HepG2 (cell line): ENCODE data around the gene PTH1R. TPM values are rescaled to one million over a fixed set of nuclear protein-coding genes. Genes with fewer than 3 reads are reported as not detected.

Experiments used
- ARID5B ChIP-seq: IDR thresholded peaks from 2 replicates; pipeline ENCODE4 v1.4.0; 2020; ENCODE audit warnings: mild to moderate bottlenecking, missing genetic modification reagents
- BCL3 ChIP-seq: sonication (generic); formaldehyde crosslinking; IDR thresholded peaks from 2 replicates; pipeline ENCODE4 v1.5.1; 2020; ENCODE audit warnings: mild to moderate bottlenecking, missing genetic modification reagents, moderate library complexity
- DZIP1 ChIP-seq: sonication (generic); formaldehyde crosslinking; IDR thresholded peaks from 2 replicates; pipeline ENCODE4 v1.5.0; 2020; ENCODE audit warnings: mild to moderate bottlenecking, missing genetic modification reagents
- FOXA3 ChIP-seq: IDR thresholded peaks from 2 replicates; pipeline ENCODE4 v1.6.1; 2016; ENCODE audit warnings: missing genetic modification reagents, missing compliant biosample characterization
- FOXO1 ChIP-seq: sonication (generic); formaldehyde crosslinking; IDR thresholded peaks from 2 replicates; pipeline ENCODE4 v1.4.0; 2020; ENCODE audit warnings: missing genetic modification reagents
- HDAC1 ChIP-seq: sonication (generic); formaldehyde crosslinking; IDR thresholded peaks from 2 replicates; pipeline ENCODE4 v1.5.1; 2020; ENCODE audit warnings: mild to moderate bottlenecking, missing genetic modification reagents
- MTF1 ChIP-seq: sonication (generic); formaldehyde crosslinking; IDR thresholded peaks from 2 replicates; pipeline ENCODE4 v1.5.0; 2020; ENCODE audit warnings: missing genetic modification reagents
- NR2F6 ChIP-seq, 2 experiments: IDR thresholded peaks; 2 replicates each; pipeline ENCODE4 v1.6.1; 2016; ENCODE audit warnings: antibody characterized with exemption in 1 of 2, mild to moderate bottlenecking in 1 of 2
- TGIF2 ChIP-seq: IDR thresholded peaks from 2 replicates; pipeline ENCODE4 v1.6.1; 2016; ENCODE audit warnings: control low read depth, missing compliant biosample characterization
- ZBTB46 ChIP-seq: sonication (generic); formaldehyde crosslinking; IDR thresholded peaks from 2 replicates; pipeline ENCODE4 v1.4.0; 2020; ENCODE audit warnings: mild to moderate bottlenecking, missing genetic modification reagents, borderline replicate concordance
- ZNF275 ChIP-seq: sonication (generic); formaldehyde crosslinking; IDR thresholded peaks from 2 replicates; pipeline ENCODE4 v1.8.0; 2022; ENCODE audit warnings: missing genetic modification reagents, mild to moderate bottlenecking, inconsistent platforms, borderline replicate concordance
- ZNF562 ChIP-seq: sonication (generic); formaldehyde crosslinking; IDR thresholded peaks from 2 replicates; pipeline ENCODE4 v1.8.0; 2022; ENCODE audit warnings: missing genetic modification reagents, borderline replicate concordance
- polyA plus RNA-seq, 8 experiments: library from polyadenylated mRNA; depleted of rRNA in 3 of 8; stranded (reverse) in 7 of 8; unstranded in 1 of 8; fragments of >200 nt; fragmentation: Illumina TruSeq in 4 of 8; extraction: Trizol in 4 of 8; gene quantifications; 2 replicates each; pipeline versions ENCODE4 v1.2.1 to v1.2.3, GENCODE V29; 2011 to 2016; ENCODE audit warnings: low read depth in 4 of 8, missing spikeins in 1 of 8, mixed read lengths in 1 of 8; ENCODE audit not compliant: insufficient read depth in 1 of 8
- total RNA-seq, 5 experiments: library from RNA; depleted of rRNA; stranded (reverse); fragments of >200 nt; fragmentation: Illumina TruSeq; extraction: Trizol; gene quantifications; 2 replicates each; pipeline ENCODE4 v1.2.3, GENCODE V29; 2016; ENCODE audit warnings: low read depth in 1 of 5

Gene PTH1R
- total and polyA plus RNA-seq, 2 of the 13 experiments (the other 11 are each of a cell fraction or from before 2014, with no cell fraction given), result not detected

DNA sequence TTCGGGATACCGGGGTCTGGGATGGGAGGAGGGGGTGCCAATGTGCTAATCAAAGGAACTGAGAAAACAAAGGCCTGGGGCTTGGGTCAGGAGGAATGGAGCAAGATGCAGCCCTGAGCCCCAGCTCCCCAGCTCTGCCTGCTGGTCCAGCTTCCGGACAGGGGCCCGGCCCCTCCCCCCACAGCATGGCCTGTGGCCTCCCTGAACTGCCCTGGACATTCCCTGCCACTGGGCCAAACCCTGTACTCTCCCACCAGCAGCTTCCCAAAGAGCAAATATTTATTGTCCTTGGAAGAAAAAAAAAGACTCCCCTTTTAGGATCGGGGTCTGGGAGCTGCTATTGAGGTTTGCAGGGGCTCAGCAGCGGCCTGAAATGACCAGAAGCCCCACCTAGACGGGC is 8.6 kb upstream of the PTH1R start (continued):
- TF ChIP-seq TGIF2 (CRISPR knock-in tag) (no peak), ZBTB46 (CRISPR knock-in tag) (no peak), HDAC1 (CRISPR knock-in tag) (peak; percentile 47; the same call in 1 of the 2 replicates), FOXA3 (CRISPR knock-in tag) (peak; percentile 26; the same call in 1 of the 2 replicates), NR2F6 (IDR thresholded peaks at IDR 0.05) (no peak), NR2F6 (CRISPR knock-in tag; IDR thresholded peaks at IDR 0.05) (peak; percentile 45; the same call in 1 of the 2 replicates), DZIP1 (CRISPR knock-in tag) (no peak), ARID5B (peak; percentile 27; the same call in 1 of the 2 replicates), ZNF562 (CRISPR knock-in tag) (no peak), ZNF275 (CRISPR knock-in tag) (no peak), MTF1 (CRISPR knock-in tag) (no peak), FOXO1 (CRISPR knock-in tag) (0 out of 2 replicates have a peak, but pooled peaks have one; percentile 14), BCL3 (CRISPR knock-in tag) (no peak)
